ENCODE results near the gene SLMAP.
"Not testable (repeated sequence)": the region's sequence is repeated elsewhere in the genome, so short reads cannot be mapped to it uniquely, and the experiment has no call there.

SLMAP gene

DNA sequence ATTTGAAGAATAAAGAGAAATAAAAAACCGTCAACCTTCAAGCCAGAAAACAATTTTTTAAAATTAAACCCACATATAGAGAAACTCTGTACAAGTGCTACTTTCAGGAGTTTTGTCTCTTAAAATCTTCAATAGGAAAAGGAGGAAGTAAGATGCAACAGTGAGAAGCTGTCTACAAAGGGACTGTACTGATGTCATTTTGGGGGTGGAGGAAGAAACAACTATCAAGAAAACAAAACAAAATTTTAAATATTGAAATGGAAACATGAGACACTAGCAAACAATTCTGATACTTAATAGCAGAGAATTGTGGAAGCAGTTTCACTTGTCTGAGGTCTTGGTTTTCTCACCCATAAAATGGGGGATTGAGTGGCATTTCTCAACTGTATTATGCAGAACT lies 84.4 kb downstream of the SLMAP start:
- H3K36me3 Mint-ChIP-seq (ENCODE audit: low read depth): no peaks in the 10 kb centered on the region
- H3K9me3 Mint-ChIP-seq: no peaks in the 10 kb centered on the region
- H3K27me3 Mint-ChIP-seq (ENCODE audit: low read depth): no peaks in the 10 kb centered on the region
- no peak for DNase-seq (ENCODE audit: low spot score)
- peaks cover 6% of the 10 kb centered on the region for H3K4me1 Mint-ChIP-seq (ENCODE audit: low read depth)
- no peak overlapping the region for H3K27ac Mint-ChIP-seq
- H3K4me3 Mint-ChIP-seq: no peak overlapping the region

DNA sequence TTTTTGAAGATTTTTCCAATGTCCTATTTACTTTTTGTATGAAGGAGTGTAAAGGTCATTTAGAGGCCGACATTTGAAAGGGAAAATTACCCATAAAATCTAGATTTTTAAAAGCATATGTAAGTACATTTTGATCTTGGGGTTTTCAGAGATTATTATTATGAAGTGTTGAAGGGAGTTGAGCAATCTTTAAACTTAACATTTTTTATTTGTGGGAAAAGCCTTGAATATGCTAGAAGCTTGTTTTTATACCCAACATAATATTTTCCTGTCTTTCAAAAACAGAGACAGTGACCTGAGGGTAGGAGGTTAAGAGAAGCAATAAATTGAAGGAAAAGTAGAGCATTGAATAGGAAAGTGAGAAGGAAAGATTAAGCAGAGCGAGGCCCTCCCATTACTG lies 85.7 kb downstream of the SLMAP start:
- H3K4me1 Mint-ChIP-seq (ENCODE audit: low read depth): peaks cover 6% of the 10 kb centered on the region
- H3K36me3 Mint-ChIP-seq (ENCODE audit: low read depth): no peaks in the 10 kb centered on the region
- no peaks in the 10 kb centered on the region for H3K9me3 Mint-ChIP-seq
- H3K4me3 Mint-ChIP-seq: no peak overlapping the region
- no peak overlapping the region for H3K27ac Mint-ChIP-seq
- DNase-seq (ENCODE audit: low spot score): no peak
- H3K27me3 Mint-ChIP-seq (ENCODE audit: low read depth): no peaks in the 10 kb centered on the region

DNA sequence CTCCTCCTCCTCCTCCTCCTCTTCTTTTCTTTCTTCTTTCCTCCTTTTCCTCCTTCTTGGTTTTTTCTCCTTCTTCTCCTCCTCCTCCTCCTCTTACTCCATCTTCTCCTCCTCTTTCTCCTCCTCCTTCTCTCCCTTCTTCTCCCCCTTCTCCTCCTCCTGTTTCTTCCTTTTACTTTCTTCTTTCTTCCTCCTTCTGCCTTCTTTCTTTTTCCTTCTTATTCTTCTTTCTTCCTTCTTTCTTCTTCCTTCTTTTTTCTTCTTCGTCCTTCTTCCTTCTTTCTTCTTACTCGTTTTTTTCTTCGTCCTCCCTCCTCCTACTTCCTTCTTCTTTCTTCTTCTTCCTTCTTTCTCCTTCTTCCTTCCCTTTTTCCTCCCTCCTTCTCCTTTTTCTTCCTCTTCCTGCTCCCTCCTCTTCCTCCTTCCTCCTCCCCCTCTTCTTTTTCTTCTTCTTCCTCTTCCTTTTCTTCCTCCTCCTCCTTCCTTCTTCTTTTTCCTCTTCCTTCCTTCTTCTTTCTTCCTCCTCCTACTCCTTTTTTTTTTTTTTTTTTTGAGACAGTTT lies 92.1 kb downstream of the SLMAP start:
- Mint-ChIP-seq H3K4me1 (ENCODE audit: low read depth) (no peaks in the 10 kb centered on the region), H3K27ac (peak overlapping the region; percentile 67), H3K36me3 (ENCODE audit: low read depth) (no peaks in the 10 kb centered on the region), H3K9me3 (no peaks in the 10 kb centered on the region), H3K27me3 (ENCODE audit: low read depth) (no peaks in the 10 kb centered on the region), H3K4me3 (no peak overlapping the region)
- DNase-seq (ENCODE audit: low spot score): no peak

DNA sequence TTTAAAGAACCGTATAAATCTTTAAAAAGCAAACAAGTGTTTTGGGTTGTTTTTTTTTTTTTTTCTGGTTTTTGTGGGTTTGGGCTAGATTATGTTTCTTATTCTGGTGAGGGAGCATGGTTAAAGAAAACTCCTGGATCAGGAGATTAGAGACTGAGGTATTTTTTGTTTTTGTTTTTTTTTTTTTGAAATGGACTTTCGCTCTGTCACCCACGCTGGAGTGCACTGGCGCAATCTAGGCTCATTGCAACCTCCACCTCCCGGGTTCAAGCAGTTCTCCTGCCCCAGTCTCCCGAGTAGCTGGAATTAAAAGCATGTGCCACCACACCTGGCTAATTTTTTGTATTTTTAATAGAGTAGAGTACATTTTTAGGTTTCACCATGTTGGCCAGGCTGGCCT lies 95.2 kb downstream of the SLMAP start:
- no peaks in the 10 kb centered on the region for H3K9me3 Mint-ChIP-seq
- H3K27me3 Mint-ChIP-seq (ENCODE audit: low read depth): no peaks in the 10 kb centered on the region
- H3K36me3 Mint-ChIP-seq (ENCODE audit: low read depth): no peaks in the 10 kb centered on the region
- DNase-seq (ENCODE audit: low spot score): no peak
- H3K4me3 Mint-ChIP-seq: no peak overlapping the region
- no peaks in the 10 kb centered on the region for H3K4me1 Mint-ChIP-seq (ENCODE audit: low read depth)
- no peak overlapping the region for H3K27ac Mint-ChIP-seq

DNA sequence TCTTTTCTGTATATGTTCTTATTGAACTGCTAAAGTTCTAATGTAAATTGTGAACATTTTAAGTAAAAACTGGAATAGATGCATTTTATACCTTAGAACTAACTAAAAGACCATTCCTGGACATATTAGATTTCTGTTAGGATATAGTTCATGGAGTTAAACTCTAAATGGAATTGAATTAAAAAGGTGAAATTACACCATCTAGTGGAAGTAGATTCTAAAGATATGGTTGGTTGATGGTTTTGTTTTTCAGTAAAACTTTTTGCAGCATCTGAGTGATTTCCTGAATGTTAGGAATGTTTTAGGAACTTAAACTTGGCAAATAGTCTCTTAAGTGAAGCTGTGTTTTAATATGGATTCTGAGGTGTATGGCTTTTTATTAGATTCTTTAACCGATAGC lies 96.8 kb downstream of the SLMAP start:
- Mint-ChIP-seq H3K36me3 (ENCODE audit: low read depth) (no peaks in the 10 kb centered on the region), H3K4me3 (no peak overlapping the region), H3K4me1 (ENCODE audit: low read depth) (no peaks in the 10 kb centered on the region), H3K27ac (no peak overlapping the region), H3K9me3 (no peaks in the 10 kb centered on the region), H3K27me3 (ENCODE audit: low read depth) (no peaks in the 10 kb centered on the region)
- no peak for DNase-seq (ENCODE audit: low spot score)

DNA sequence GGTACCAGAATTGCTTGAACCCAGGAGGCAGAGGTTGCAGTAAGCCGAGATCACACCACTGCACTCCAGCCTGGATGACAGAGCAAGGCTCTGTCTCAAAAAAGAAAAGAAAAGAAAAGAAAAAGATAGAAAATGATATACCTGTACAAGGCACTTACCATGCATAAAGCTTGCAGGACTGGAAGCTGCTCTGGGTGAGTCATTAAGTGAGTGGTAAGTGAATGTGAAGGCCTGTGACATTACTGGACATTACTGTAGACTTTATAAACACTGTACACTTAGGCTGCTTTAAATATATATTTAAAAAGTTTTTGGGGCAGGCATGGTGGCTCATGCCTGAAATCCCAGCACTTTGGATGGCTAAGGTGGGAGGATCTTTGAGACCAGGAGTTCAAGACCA lies 99.2 kb downstream of the SLMAP start:
- no peaks in the 10 kb centered on the region for H3K27me3 Mint-ChIP-seq (ENCODE audit: low read depth)
- no peak overlapping the region for H3K27ac Mint-ChIP-seq
- no peaks in the 10 kb centered on the region for H3K4me1 Mint-ChIP-seq (ENCODE audit: low read depth)
- H3K36me3 Mint-ChIP-seq (ENCODE audit: low read depth): peaks cover 9% of the 10 kb centered on the region
- no peak overlapping the region for H3K4me3 Mint-ChIP-seq
- DNase-seq (ENCODE audit: low spot score): no peak
- H3K9me3 Mint-ChIP-seq: no peaks in the 10 kb centered on the region

DNA sequence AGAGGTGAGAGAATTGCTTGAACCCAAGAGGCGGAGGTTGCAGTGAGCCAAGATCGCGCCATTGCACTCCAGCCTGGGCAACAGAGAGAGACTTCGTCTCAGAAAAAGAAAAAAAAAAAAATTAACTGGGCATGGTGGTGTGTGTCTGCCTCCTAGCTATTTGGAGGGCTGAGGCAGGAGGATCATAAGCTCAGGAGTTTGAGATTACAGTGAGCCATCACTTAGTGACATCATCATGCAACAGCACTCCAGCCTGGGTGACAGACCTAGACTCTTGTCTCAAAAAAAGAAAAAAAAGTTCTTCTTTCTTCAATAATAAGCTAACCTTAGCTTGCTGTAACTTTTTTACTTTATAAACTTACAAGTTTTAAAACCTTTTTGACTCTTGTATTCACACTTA lies 99.8 kb downstream of the SLMAP start:
- Mint-ChIP-seq H3K4me1 (ENCODE audit: low read depth) (no peaks in the 10 kb centered on the region), H3K27me3 (ENCODE audit: low read depth) (no peaks in the 10 kb centered on the region), H3K36me3 (ENCODE audit: low read depth) (peaks cover 11% of the 10 kb centered on the region), H3K27ac (no peak overlapping the region), H3K4me3 (no peak overlapping the region), H3K9me3 (no peaks in the 10 kb centered on the region)
- DNase-seq (ENCODE audit: low spot score): no peak

DNA sequence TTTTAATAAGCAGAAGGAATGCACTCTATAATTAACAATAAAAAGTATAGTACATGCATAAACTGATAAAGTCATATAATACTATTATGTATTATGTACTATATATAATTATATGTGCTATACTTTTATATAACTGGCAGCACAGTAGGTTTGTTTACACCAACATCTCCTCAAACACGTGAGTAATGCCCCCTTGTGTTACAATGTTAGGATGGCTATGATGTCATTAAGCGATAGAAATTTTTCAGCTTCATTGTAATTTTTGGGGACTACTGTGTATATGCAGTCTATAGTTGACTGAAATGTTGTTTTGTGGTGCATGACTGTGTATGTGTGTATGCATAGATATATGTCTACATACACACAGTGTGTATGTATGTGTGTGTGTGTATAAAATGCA lies 100.6 kb downstream of the SLMAP start:
- Mint-ChIP-seq H3K9me3 (no peaks in the 10 kb centered on the region), H3K27me3 (ENCODE audit: low read depth) (no peaks in the 10 kb centered on the region), H3K36me3 (ENCODE audit: low read depth) (peaks cover 14% of the 10 kb centered on the region), H3K4me3 (no peak overlapping the region), H3K4me1 (ENCODE audit: low read depth) (no peaks in the 10 kb centered on the region), H3K27ac (no peak overlapping the region)
- DNase-seq (ENCODE audit: low spot score): no peak

DNA sequence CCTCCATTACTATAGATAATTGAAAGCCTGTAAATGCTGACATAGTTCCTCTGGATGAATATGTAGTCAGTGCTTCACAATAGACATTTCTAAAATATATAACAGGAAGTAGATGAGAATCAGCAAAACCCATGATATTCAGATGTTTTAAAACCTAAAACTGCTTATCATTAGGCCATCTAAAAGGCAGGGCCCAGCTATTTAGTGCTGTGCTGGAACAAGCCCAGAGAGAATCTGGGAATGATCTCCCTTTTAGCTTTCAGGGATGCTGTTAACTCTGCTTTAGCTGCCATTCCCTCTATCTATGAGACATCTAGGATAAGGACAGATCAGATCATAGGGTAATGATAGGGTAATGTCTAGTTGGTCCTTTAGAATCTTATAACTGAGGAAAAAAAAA lies 106.8 kb downstream of the SLMAP start:
- Mint-ChIP-seq H3K27ac (no peak overlapping the region), H3K4me1 (ENCODE audit: low read depth) (no peaks in the 10 kb centered on the region), H3K9me3 (no peaks in the 10 kb centered on the region), H3K27me3 (ENCODE audit: low read depth) (no peaks in the 10 kb centered on the region), H3K36me3 (ENCODE audit: low read depth) (peaks cover 28% of the 10 kb centered on the region), H3K4me3 (no peak overlapping the region)
- no peak for DNase-seq (ENCODE audit: low spot score)

DNA sequence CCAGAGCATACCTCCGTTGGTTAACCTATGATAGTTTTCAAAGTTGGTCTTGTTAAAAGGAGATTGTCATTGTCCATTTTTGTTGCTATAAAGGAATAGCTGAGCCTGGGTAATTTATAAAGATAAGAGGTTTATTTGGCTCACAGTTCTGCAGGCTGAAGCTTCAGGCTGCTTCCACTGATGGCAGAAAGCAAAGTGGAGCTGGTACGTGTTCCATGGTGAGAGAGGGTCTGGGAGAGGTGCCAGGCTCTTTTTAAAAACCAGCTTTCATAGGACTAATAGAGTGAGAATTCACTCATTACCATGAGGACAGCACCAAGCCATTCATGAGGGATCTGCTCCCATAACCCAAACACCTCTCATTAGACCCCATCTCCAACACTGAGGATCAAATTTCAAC lies 107.3 kb downstream of the SLMAP start:
- no peak overlapping the region for H3K4me3 Mint-ChIP-seq
- no peaks in the 10 kb centered on the region for H3K9me3 Mint-ChIP-seq
- H3K4me1 Mint-ChIP-seq (ENCODE audit: low read depth): no peaks in the 10 kb centered on the region
- H3K27ac Mint-ChIP-seq: no peak overlapping the region
- H3K36me3 Mint-ChIP-seq (ENCODE audit: low read depth): peaks cover 26% of the 10 kb centered on the region
- no peaks in the 10 kb centered on the region for H3K27me3 Mint-ChIP-seq (ENCODE audit: low read depth)
- no peak for DNase-seq (ENCODE audit: low spot score)

DNA sequence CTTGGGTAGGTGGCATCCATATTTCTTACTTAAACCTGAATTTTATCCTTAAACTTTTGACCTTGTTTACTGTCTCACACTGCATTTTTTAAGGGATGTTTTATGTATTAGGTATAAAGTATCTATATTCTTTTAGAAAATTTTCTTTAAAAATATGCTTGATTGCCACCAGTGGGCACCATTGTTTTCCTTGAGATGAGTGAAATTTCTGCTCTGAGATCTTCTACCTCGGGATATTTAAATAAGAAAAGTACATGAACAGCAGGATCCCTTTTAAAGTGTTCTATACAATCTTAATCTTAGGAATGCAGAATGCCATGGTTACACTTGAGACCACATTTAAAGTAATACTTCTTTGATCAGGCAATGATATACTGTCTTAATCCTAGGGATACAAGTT lies 108.7 kb downstream of the SLMAP start:
- Mint-ChIP-seq H3K36me3 (ENCODE audit: low read depth) (peaks cover 25% of the 10 kb centered on the region), H3K27me3 (ENCODE audit: low read depth) (no peaks in the 10 kb centered on the region), H3K4me1 (ENCODE audit: low read depth) (no peaks in the 10 kb centered on the region), H3K9me3 (no peaks in the 10 kb centered on the region), H3K27ac (no peak overlapping the region), H3K4me3 (no peak overlapping the region)
- no peak for DNase-seq (ENCODE audit: low spot score)

DNA sequence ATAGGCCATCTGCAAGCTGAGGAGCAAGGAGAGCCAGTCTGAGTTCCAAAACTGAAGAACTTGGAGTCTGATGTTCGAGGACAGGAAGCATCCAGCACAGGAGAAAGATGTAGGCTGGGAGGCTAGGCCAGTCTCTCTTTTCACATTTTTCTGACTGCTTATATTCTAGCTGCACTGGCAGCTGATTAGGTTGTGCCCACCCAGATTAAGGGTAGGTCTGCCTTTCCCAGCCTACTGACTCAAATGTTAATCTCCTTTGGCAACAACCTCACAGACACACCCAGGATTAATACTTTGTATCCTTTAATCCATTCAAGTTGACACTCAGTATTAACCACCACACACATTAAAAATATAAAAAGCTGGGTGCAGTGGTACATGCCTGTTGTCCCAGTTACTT lies 113.0 kb downstream of the SLMAP start:
- not testable (repeated sequence) for H3K9me3 Mint-ChIP-seq; H3K27ac Mint-ChIP-seq; DNase-seq (ENCODE audit: low spot score); H3K27me3 Mint-ChIP-seq (ENCODE audit: low read depth); H3K4me1 Mint-ChIP-seq (ENCODE audit: low read depth); H3K4me3 Mint-ChIP-seq
- peaks cover 20% of the 10 kb centered on the region for H3K36me3 Mint-ChIP-seq (ENCODE audit: low read depth)

DNA sequence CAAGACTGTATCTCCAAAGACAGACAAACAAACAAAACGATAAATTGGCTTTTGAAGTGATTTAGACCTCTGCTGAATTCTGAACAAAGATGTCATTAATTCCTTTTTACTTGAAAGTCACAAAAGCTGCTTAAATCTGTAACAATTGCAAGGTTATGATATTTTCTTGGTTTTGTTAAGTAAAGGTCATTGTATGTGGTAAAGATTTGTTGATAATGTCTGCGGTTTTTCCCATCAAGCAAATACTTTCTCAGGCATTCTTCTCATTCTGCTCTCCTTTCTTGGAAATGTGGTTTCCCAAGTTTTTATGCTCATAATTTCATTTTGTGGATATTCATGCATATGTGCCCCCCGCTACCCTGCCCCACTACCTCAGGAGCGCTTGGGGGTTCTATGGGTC lies 116.5 kb downstream of the SLMAP start:
- peaks cover 1% of the 10 kb centered on the region for H3K4me1 Mint-ChIP-seq (ENCODE audit: low read depth)
- peaks cover 10% of the 10 kb centered on the region for H3K36me3 Mint-ChIP-seq (ENCODE audit: low read depth)
- H3K4me3 Mint-ChIP-seq: no peak overlapping the region
- H3K9me3 Mint-ChIP-seq: no peaks in the 10 kb centered on the region
- no peaks in the 10 kb centered on the region for H3K27me3 Mint-ChIP-seq (ENCODE audit: low read depth)
- H3K27ac Mint-ChIP-seq: no peak overlapping the region
- no peak for DNase-seq (ENCODE audit: low spot score)

DNA sequence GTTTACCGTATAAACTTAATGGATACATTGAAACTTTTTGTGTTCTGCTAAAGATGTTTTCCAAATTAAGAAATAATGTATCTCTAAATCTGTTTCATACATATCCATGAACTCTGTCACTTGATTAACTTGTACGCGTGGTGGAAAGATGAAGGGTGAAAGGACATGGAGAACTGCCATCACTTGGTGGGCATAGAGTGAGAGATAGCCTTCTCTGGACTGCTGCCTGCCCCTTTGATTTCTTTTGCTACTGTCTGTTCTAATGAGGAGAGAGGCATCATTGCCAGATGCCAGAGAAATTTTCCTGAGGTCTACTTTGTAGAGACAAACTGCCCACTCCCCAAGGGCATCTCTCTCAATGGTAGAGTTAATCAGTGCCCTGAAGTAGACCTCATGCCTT lies 120.5 kb downstream of the SLMAP start:
- H3K36me3 Mint-ChIP-seq (ENCODE audit: low read depth): peaks cover 2% of the 10 kb centered on the region
- no peak for DNase-seq (ENCODE audit: low spot score)
- no peak overlapping the region for H3K27ac Mint-ChIP-seq
- H3K9me3 Mint-ChIP-seq: no peaks in the 10 kb centered on the region
- H3K27me3 Mint-ChIP-seq (ENCODE audit: low read depth): no peaks in the 10 kb centered on the region
- peaks cover 1% of the 10 kb centered on the region for H3K4me1 Mint-ChIP-seq (ENCODE audit: low read depth)
- no peak overlapping the region for H3K4me3 Mint-ChIP-seq

DNA sequence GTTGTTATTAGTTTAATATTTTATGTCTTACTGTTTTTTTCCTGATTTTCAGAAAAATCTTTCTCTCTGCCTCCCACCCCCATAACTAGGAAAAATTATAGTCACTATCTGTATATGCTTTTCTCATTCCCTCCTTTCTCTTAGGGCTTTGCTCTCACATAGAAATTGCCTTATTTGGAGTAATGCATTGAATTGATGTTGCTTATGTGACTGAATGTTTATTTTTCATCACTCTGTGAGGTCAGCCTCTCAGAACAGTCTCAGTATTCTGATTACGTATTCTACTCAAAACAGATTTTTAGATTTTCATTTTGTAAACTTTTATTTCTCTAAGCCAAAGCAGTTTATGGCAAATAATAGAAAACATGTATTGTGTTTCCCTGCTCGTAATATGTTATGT lies 121.0 kb downstream of the SLMAP start:
- Mint-ChIP-seq H3K9me3 (no peaks in the 10 kb centered on the region), H3K4me1 (ENCODE audit: low read depth) (peaks cover 1% of the 10 kb centered on the region), H3K36me3 (ENCODE audit: low read depth) (peaks cover 2% of the 10 kb centered on the region), H3K27ac (no peak overlapping the region), H3K4me3 (no peak overlapping the region), H3K27me3 (ENCODE audit: low read depth) (no peaks in the 10 kb centered on the region)
- no peak for DNase-seq (ENCODE audit: low spot score)
